ENCODE data around the gene DYNLL1. TPM values are rescaled to one million over a fixed set of nuclear protein-coding genes. Genes with fewer than 3 reads are reported as not detected.

The DYNLL1 gene
- total RNA-seq, 1 donor from 2014 or later: 318 TPM

DNA sequence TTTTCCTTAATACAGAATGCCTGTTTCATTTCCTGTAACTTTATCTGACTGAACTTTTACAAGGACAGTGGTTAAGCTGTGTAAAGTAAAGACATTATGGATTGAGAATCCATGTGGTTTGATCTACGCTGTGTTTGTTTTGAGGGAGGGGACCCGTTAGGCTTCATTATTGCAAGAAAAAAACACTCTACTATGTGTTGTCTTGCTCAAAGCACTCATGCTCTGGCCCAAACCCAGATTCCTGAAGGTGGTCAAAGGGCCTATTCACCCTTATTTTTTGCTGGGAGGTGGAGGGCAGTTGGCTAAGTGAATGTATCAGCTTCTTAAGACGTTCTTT, 50.1 kb downstream of the DYNLL1 start:
- Histone ChIP-seq H3K36me3 (peaks cover 3 to 39% of the 10 kb centered on the region in 2 donors), H3K4me3 (no peak overlapping the region), H3K4me1 (peaks cover 77% of the 10 kb centered on the region), H3K27me3 (no peaks in the 10 kb centered on the region), H3K9me3 (no peaks in the 10 kb centered on the region), H3K27ac (no peak overlapping the region)
- DNase-seq (ENCODE audit: extremely low spot score in 2 of 2): no peak
- intact Hi-C loops (cut with DNase I): no loop called here
- no peak for TF ChIP-seq POLR2AphosphoS5 (IDR thresholded peaks at IDR 0.05; ENCODE audit: insufficient read depth in 1 of 2, low read depth in 1 of 2)
- no peak for TF ChIP-seq CTCF (IDR thresholded peaks at IDR 0.05)
- TF ChIP-seq POLR2A (IDR thresholded peaks at IDR 0.05): no peak

Small RNAs within 50 kb of the gene (small RNA-seq; reads per million reads assigned to genes)
- not detected for gene RF00019

Other genes starting within 250 kb of the DYNLL1 start
- 95.3 TPM for gene PXN, start 230.4 kb upstream of the DYNLL1 start, total RNA-seq
- under 0.01 TPM for gene RNU4-2, start 204.2 kb upstream of the DYNLL1 start, total RNA-seq
- under 0.01 TPM for gene RNU4-1, start 202.9 kb upstream of the DYNLL1 start, total RNA-seq
- not detected for gene SIRT4, start 193.8 kb upstream of the DYNLL1 start, total RNA-seq
- not detected for gene PLA2G1B, start 168.3 kb upstream of the DYNLL1 start, total RNA-seq
- 3.7 TPM for gene MSI1, start 126.9 kb upstream of the DYNLL1 start, total RNA-seq
- 928 TPM for gene COX6A1, start 58.0 kb upstream of the DYNLL1 start, total RNA-seq
- gene TRIAP1, start 49.7 kb upstream of the DYNLL1 start, total RNA-seq: 3.9 TPM
- gene GATC, start 49.7 kb upstream of the DYNLL1 start, total RNA-seq: 15.5 TPM
- 105 TPM for gene SRSF9, start 26.4 kb upstream of the DYNLL1 start, total RNA-seq
- gene COQ5, start 33.0 kb downstream of the DYNLL1 start, total RNA-seq: 18.4 TPM
- 161 TPM for gene RNF10, start 38.2 kb downstream of the DYNLL1 start, total RNA-seq
- 35.6 TPM for gene POP5, start 85.3 kb downstream of the DYNLL1 start, total RNA-seq
- 0.49 TPM for gene CABP1, start 144.5 kb downstream of the DYNLL1 start, total RNA-seq
- gene MLEC, start 191.0 kb downstream of the DYNLL1 start, total RNA-seq: 33.1 TPM
- gene UNC119B, start 214.3 kb downstream of the DYNLL1 start, total RNA-seq: 16.0 TPM
- 21.4 TPM for gene ACADS, start 229.7 kb downstream of the DYNLL1 start, total RNA-seq

Data from vagina (tissue), 2 donors.